ENCODE results near the gene ANKS1A.

The ANKS1A gene

DNA sequence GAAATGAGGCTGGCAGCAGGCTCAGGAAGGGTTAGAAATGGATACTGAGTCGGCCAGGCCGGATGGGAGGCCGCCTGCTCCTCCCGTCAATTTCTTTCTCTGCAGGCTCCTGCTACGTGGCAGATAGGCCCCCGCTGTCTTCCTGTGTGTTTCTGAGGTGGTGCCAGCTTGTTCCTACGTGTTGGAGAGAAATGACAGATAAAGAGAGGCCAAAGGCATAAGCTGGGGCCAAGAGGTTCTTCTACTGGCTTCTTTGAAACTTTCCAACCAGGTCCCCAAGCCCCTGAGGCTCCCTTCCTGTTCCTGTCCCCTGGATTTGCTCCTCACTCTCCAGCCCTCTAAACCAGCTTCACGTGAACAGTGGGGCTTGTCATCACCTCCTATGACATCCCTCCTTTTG, 175.2 kb downstream of the ANKS1A start:
- Histone ChIP-seq H3F3A (ENCODE audit: insufficient read depth, low read length) (no peaks in the 10 kb centered on the region), H3K27ac (ENCODE audit: low read length) (no peak overlapping the region), H3K4me2 (ENCODE audit: low read depth, low read length) (no peak overlapping the region), H3K4me3 (ENCODE audit: low read length) (no peak overlapping the region), H3K4me1 (ENCODE audit: low read length) (no peaks in the 10 kb centered on the region), H3K9me2 (replicated peaks; ENCODE audit: insufficient read depth, low read length) (no peaks in the 10 kb centered on the region), H3K79me2 (ENCODE audit: low read length) (no peaks in the 10 kb centered on the region), H4K20me1 (ENCODE audit: insufficient read depth, low read length) (no peaks in the 10 kb centered on the region), H3K9ac (ENCODE audit: low read length) (no peak overlapping the region), H3K9me3 (replicated peaks; ENCODE audit: insufficient read depth, low read length) (no peaks in the 10 kb centered on the region), H2AFZ (ENCODE audit: low read length) (no peak overlapping the region), H3K36me3 (replicated peaks; ENCODE audit: insufficient read depth, low read length) (no peaks in the 10 kb centered on the region), H3K27me3 (replicated peaks; ENCODE audit: insufficient read depth, low read length) (no peaks in the 10 kb centered on the region)
- DNase-seq = no peak
- TF ChIP-seq CTCF (IDR thresholded peaks at IDR 0.05; ENCODE audit: low read length) (no peak), EZH2phosphoT487 (IDR thresholded peaks at IDR 0.05; ENCODE audit: low read length) (no peak), EZH2 (optimal IDR thresholded peaks at IDR 0.05; ENCODE audit: low read depth, low read length) (no peak)

DNA sequence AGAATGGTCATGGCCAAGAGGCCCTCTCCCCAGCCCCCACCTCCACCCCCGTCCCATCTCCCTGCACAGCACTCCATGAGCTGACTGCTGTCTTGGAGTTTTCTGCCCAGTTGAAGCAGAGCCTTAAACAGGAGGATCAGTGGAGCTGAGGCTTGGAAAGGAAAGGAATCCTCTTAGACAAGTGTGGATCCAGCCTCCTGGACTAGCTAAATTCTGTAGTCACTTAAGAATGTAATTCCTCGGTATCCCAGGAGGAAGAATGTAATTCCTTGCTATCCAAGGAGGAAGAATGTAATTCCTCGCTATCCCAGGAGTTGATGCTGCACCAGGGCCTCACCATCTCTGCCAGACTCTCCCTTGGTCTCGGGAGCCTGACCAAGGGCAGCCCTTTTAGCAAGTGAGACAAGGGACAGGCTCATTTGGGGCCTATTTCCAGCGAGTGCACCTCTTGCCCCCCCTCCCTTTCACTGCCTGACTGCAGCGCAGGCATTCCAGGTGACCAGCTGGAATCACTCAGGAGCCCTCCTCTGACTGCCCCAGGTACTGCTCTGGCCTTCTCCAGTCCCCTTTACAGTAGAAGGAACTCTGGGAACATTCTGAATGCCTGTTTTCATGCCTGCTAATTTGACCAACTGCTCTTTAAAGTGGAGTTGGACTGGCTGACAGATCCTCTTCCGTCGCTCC, 175.8 kb downstream of the ANKS1A start:
- H3K4me3 ChIP-seq (ENCODE audit: low read length) = no peak overlapping the region
- H3K79me2 ChIP-seq (ENCODE audit: low read length) = no peaks in the 10 kb centered on the region
- H3K9ac ChIP-seq (ENCODE audit: low read length) = no peak overlapping the region
- H3K27ac ChIP-seq (ENCODE audit: low read length) = no peak overlapping the region
- no peaks in the 10 kb centered on the region for H3K9me2 ChIP-seq (replicated peaks; ENCODE audit: insufficient read depth, low read length)
- TF ChIP-seq CTCF (IDR thresholded peaks at IDR 0.05; ENCODE audit: low read length) = no peak
- TF ChIP-seq EZH2 (optimal IDR thresholded peaks at IDR 0.05; ENCODE audit: low read depth, low read length) = no peak
- no peak for TF ChIP-seq EZH2phosphoT487 (IDR thresholded peaks at IDR 0.05; ENCODE audit: low read length)
- no peaks in the 10 kb centered on the region for H3K36me3 ChIP-seq (replicated peaks; ENCODE audit: insufficient read depth, low read length)
- H2AFZ ChIP-seq (ENCODE audit: low read length) = no peak overlapping the region
- H3K4me1 ChIP-seq (ENCODE audit: low read length) = no peaks in the 10 kb centered on the region
- no peak for DNase-seq
- H3K27me3 ChIP-seq (replicated peaks; ENCODE audit: insufficient read depth, low read length) = no peaks in the 10 kb centered on the region
- H3F3A ChIP-seq (ENCODE audit: insufficient read depth, low read length) = no peaks in the 10 kb centered on the region
- no peak overlapping the region for H3K4me2 ChIP-seq (ENCODE audit: low read depth, low read length)
- no peaks in the 10 kb centered on the region for H3K9me3 ChIP-seq (replicated peaks; ENCODE audit: insufficient read depth, low read length)
- no peaks in the 10 kb centered on the region for H4K20me1 ChIP-seq (ENCODE audit: insufficient read depth, low read length)

DNA sequence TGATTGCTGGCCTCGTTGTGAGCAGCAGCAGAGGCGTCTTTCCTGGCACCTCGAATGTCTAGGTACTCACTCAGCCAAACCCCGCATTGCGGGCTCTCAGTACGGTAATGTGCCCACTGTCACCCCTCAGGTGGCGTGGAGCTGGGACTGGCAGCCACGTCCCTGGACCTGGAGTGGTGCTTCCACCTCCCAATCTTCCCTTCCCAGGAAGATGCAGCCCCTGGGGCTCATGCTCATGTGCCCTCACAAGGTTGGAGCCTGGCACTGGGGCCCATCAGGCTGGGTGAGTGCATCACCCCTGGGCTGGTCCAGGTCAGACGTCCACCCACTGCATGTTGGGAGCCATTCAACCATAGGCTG, 176.4 kb downstream of the ANKS1A start:
- H3K36me3 ChIP-seq (replicated peaks; ENCODE audit: insufficient read depth, low read length) = no peaks in the 10 kb centered on the region

DNA sequence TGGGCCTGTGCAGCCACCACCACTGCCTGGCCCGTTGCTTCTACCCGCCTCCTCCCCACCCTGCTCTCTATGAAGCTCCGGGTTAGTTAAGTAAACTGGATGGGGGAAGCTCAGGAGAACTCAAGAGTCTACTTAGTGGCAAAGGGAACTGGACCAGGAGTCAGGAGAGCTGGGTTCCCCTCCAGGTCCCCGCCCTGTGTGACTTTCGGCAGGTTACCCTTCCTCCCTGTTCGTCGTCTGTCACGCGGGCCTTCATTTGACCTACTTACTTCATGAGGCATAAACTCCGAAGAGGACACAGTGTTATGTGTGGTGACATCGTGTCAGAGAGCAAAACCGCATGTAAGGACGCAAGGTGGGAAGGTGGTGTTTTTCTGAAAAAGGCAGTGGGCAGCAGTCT, 176.8 kb downstream of the ANKS1A start:
- TF ChIP-seq EZH2 (optimal IDR thresholded peaks at IDR 0.05; ENCODE audit: low read depth, low read length) (no peak), EZH2phosphoT487 (IDR thresholded peaks at IDR 0.05; ENCODE audit: low read length) (no peak), CTCF (IDR thresholded peaks at IDR 0.05; ENCODE audit: low read length) (no peak)
- H3F3A ChIP-seq (ENCODE audit: insufficient read depth, low read length) = no peaks in the 10 kb centered on the region
- no peak overlapping the region for H3K4me2 ChIP-seq (ENCODE audit: low read depth, low read length)
- no peaks in the 10 kb centered on the region for H3K79me2 ChIP-seq (ENCODE audit: low read length)
- H4K20me1 ChIP-seq (ENCODE audit: insufficient read depth, low read length) = no peaks in the 10 kb centered on the region
- H3K4me1 ChIP-seq (ENCODE audit: low read length) = no peaks in the 10 kb centered on the region
- no peaks in the 10 kb centered on the region for H3K9me2 ChIP-seq (replicated peaks; ENCODE audit: insufficient read depth, low read length)
- H3K36me3 ChIP-seq (replicated peaks; ENCODE audit: insufficient read depth, low read length) = no peaks in the 10 kb centered on the region
- DNase-seq = no peak
- no peaks in the 10 kb centered on the region for H3K27me3 ChIP-seq (replicated peaks; ENCODE audit: insufficient read depth, low read length)
- no peak overlapping the region for H3K4me3 ChIP-seq (ENCODE audit: low read length)
- H3K9ac ChIP-seq (ENCODE audit: low read length) = no peak overlapping the region
- no peak overlapping the region for H2AFZ ChIP-seq (ENCODE audit: low read length)
- H3K9me3 ChIP-seq (replicated peaks; ENCODE audit: insufficient read depth, low read length) = no peaks in the 10 kb centered on the region
- H3K27ac ChIP-seq (ENCODE audit: low read length) = no peak overlapping the region

More for the DNA sequence above, 176.4 kb downstream of the ANKS1A start:
- H3K27me3 ChIP-seq (replicated peaks; ENCODE audit: insufficient read depth, low read length) = no peaks in the 10 kb centered on the region
- H2AFZ ChIP-seq (ENCODE audit: low read length) = no peak overlapping the region
- H3K4me3 ChIP-seq (ENCODE audit: low read length) = no peak overlapping the region
- H3K27ac ChIP-seq (ENCODE audit: low read length) = no peak overlapping the region
- no peak overlapping the region for H3K4me2 ChIP-seq (ENCODE audit: low read depth, low read length)
- TF ChIP-seq EZH2 (optimal IDR thresholded peaks at IDR 0.05; ENCODE audit: low read depth, low read length) = no peak
- TF ChIP-seq EZH2phosphoT487 (IDR thresholded peaks at IDR 0.05; ENCODE audit: low read length) = no peak
- H3K79me2 ChIP-seq (ENCODE audit: low read length) = no peaks in the 10 kb centered on the region
- no peak overlapping the region for H3K9ac ChIP-seq (ENCODE audit: low read length)
- no peaks in the 10 kb centered on the region for H3K9me3 ChIP-seq (replicated peaks; ENCODE audit: insufficient read depth, low read length)
- H3K4me1 ChIP-seq (ENCODE audit: low read length) = no peaks in the 10 kb centered on the region
- DNase-seq = no peak
- no peaks in the 10 kb centered on the region for H3K9me2 ChIP-seq (replicated peaks; ENCODE audit: insufficient read depth, low read length)
- no peaks in the 10 kb centered on the region for H4K20me1 ChIP-seq (ENCODE audit: insufficient read depth, low read length)
- no peaks in the 10 kb centered on the region for H3F3A ChIP-seq (ENCODE audit: insufficient read depth, low read length)

Measured in MM.1S (cell line).